ENCODE results near the gene ERICH6B.

DNA sequence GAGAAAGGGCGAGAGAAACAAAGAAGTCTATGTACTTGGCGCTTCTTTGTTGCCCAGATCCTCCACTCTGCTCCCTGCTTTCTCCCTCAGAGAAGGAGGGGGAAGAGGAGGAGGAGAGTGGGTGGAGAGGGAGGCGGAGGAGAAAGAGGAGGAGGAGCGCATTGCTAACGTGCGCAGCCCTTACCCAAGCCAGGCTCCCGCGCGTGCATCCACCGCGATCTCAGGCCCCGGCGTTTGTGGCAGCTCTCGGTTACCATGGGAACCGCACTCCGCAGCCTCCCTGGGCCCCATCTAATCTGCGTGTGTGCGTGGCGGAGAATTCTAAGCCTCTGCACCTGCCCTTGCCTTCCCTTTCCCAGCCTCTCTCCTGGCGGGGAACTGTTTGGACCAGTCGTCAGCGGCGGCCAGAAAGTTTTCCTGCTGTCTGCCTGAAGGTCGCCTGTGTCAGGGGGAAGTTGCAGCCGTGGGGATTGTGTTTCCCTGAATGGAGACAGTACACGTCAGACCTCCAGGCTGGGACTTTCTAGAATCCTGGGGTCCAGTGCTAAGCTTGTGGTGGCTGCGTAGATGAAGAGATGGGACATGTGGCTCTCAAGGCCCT, at the start of gene ERICH6B:
- TF ChIP-seq, protein P1, sequence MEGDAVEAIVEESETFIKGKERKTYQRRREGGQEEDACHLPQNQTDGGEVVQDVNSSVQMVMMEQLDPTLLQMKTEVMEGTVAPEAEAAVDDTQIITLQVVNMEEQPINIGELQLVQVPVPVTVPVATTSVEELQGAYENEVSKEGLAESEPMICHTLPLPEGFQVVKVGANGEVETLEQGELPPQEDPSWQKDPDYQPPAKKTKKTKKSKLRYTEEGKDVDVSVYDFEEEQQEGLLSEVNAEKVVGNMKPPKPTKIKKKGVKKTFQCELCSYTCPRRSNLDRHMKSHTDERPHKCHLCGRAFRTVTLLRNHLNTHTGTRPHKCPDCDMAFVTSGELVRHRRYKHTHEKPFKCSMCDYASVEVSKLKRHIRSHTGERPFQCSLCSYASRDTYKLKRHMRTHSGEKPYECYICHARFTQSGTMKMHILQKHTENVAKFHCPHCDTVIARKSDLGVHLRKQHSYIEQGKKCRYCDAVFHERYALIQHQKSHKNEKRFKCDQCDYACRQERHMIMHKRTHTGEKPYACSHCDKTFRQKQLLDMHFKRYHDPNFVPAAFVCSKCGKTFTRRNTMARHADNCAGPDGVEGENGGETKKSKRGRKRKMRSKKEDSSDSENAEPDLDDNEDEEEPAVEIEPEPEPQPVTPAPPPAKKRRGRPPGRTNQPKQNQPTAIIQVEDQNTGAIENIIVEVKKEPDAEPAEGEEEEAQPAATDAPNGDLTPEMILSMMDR (IDR thresholded peaks at IDR 0.05), result no peak
- TF ChIP-seq POLR2A (IDR thresholded peaks at IDR 0.05), result no peak
